ENCODE measurements around the gene SBF2. TPM values are rescaled to one million over a fixed set of nuclear protein-coding genes. Genes with fewer than 3 reads are reported as not detected.
"Not testable (repeated sequence)": the region's sequence is repeated elsewhere in the genome, so short reads cannot be mapped to it uniquely, and the experiment has no call there.

SBF2 gene
- polyA plus RNA-seq, 2 donors: 8.5 to 12.1 TPM

DNA sequence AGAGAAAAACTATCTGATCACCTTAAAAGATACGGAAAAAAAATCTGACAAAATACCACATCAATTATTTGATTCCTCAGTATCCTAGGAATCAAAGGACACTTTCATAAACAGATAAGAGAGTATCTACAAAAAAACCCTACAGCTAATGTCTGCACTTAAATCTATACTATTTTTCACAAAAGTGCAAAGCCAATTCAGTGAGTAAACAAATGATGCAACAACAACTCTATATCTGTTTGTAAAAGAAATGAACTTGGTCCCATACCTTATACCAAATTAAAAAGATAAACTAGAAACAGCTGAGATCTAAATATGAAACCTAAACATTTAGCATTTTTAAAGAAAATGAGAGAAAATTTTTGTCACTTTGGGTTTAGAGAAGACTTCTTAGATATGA is 366.3 kb downstream of the SBF2 start:
- 96 to 99% methylated on average over 1 of the region's 1 CpG for WGBS, 2 donors
- Histone ChIP-seq H3K36me3 (ENCODE audit: control insufficient read depth in 2 of 2, insufficient read depth in 2 of 2, low read length in 1 of 2) (no peaks in the 10 kb centered on the region), H3K4me1 (ENCODE audit: control insufficient read depth in 2 of 2, insufficient read depth in 2 of 2, low read length in 1 of 2) (no peaks in the 10 kb centered on the region), H3K4me3 (ENCODE audit: low read depth in 1 of 2, low read length in 2 of 2) (no peak overlapping the region), H3K27ac (ENCODE audit: low read depth in 2 of 2, low read length in 1 of 2) (no peak overlapping the region), H3K27me3 (ENCODE audit: control insufficient read depth in 1 of 2, insufficient read depth in 2 of 2, low read length in 2 of 2) (no peaks in the 10 kb centered on the region), H3K9me3 (ENCODE audit: control insufficient read depth in 2 of 2, insufficient read depth in 1 of 2, low read depth in 1 of 2, low read length in 1 of 2) (no peaks in the 10 kb centered on the region)

DNA sequence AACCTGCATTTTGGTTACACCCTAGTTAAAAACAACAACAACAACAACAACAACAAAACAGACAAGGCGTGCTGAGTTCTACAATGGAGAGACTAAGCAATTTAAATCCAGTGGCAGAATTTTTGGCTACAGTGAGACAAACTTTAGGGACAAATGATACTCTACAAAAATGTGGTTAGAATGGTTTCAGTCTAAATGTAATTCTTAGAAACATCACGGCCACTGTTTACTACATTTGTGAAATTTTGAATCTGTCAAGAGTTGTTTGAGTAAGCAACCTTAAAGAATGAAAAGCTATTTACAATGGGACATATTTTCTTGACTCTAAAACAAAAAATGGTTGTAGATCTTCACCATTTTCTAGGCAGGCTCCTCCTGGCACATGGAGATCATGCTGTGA is 370.7 kb downstream of the SBF2 start:
- H3K9me3 ChIP-seq (ENCODE audit: control insufficient read depth in 2 of 2, insufficient read depth in 1 of 2, low read depth in 1 of 2, low read length in 1 of 2): no peaks in the 10 kb centered on the region
- H3K36me3 ChIP-seq (ENCODE audit: control insufficient read depth in 2 of 2, insufficient read depth in 2 of 2, low read length in 1 of 2): no peaks in the 10 kb centered on the region
- H3K27ac ChIP-seq (ENCODE audit: low read depth in 2 of 2, low read length in 1 of 2): no peak overlapping the region
- H3K27me3 ChIP-seq (ENCODE audit: control insufficient read depth in 1 of 2, insufficient read depth in 2 of 2, low read length in 2 of 2): no peaks in the 10 kb centered on the region
- no peaks in the 10 kb centered on the region for H3K4me1 ChIP-seq (ENCODE audit: control insufficient read depth in 2 of 2, insufficient read depth in 2 of 2, low read length in 1 of 2)
- 76 to 79% methylated on average over 2 of the region's 2 CpGs for WGBS, 2 donors
- H3K4me3 ChIP-seq (ENCODE audit: low read depth in 1 of 2, low read length in 2 of 2): no peak overlapping the region

DNA sequence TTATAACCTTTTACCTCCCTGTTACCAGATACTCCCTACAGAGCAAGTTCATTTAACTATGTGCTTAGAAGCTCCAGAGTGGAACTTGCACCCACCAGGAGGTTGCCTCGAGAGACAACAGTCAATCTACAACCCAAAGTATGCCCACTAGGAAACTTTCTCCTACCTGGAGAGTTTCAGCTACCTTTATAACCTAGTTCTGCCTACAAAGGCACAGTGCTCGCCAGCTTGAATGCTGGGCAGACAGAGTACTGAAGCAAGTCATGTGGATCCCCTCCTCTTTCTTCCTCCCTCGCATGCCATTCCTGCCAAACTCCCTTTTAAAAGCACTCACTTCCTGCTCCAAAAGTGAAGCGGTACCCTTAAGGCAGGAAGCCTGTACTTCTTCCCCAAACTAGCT is 371.2 kb downstream of the SBF2 start:
- Histone ChIP-seq H3K36me3 (ENCODE audit: control insufficient read depth in 2 of 2, insufficient read depth in 2 of 2, low read length in 1 of 2) (no peaks in the 10 kb centered on the region), H3K9me3 (ENCODE audit: control insufficient read depth in 2 of 2, insufficient read depth in 1 of 2, low read depth in 1 of 2, low read length in 1 of 2) (no peaks in the 10 kb centered on the region), H3K27ac (ENCODE audit: low read depth in 2 of 2, low read length in 1 of 2) (no peak overlapping the region), H3K27me3 (ENCODE audit: control insufficient read depth in 1 of 2, insufficient read depth in 2 of 2, low read length in 2 of 2) (no peaks in the 10 kb centered on the region), H3K4me1 (ENCODE audit: control insufficient read depth in 2 of 2, insufficient read depth in 2 of 2, low read length in 1 of 2) (no peaks in the 10 kb centered on the region), H3K4me3 (ENCODE audit: low read depth in 1 of 2, low read length in 2 of 2) (no peak overlapping the region)
- WGBS, 2 donors: 53 to 55% methylated on average over 4 of the region's 4 CpGs

DNA sequence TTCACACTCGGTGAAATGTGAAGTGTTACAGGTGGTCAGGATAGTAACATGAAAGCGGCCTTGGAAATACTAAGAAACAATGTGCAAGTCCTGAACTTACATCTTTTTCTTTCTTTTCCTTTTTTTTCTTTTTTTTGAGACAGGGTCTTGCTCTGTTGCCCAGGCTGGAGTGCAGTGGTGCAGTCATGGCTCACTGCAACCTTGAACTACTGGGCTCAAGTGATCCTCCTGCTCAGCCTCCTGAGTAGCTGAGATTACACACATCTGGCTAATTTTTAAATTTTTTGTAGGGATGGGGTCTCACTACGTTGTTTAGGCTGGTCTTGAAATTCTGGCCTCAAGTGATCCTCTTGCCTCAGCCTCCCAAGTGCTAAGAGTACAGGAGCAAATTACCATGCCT is 377.5 kb downstream of the SBF2 start:
- H3K36me3 ChIP-seq (ENCODE audit: control insufficient read depth in 2 of 2, insufficient read depth in 2 of 2, low read length in 1 of 2): no peaks in the 10 kb centered on the region
- H3K4me3 ChIP-seq (ENCODE audit: low read depth in 1 of 2, low read length in 2 of 2): no peak overlapping the region
- WGBS, 2 donors: 91 to 96% methylated on average over 3 of the region's 3 CpGs
- no peaks in the 10 kb centered on the region for H3K9me3 ChIP-seq (ENCODE audit: control insufficient read depth in 2 of 2, insufficient read depth in 1 of 2, low read depth in 1 of 2, low read length in 1 of 2)
- H3K27ac ChIP-seq (ENCODE audit: low read depth in 2 of 2, low read length in 1 of 2): no peak overlapping the region
- H3K4me1 ChIP-seq (ENCODE audit: control insufficient read depth in 2 of 2, insufficient read depth in 2 of 2, low read length in 1 of 2): no peaks in the 10 kb centered on the region
- H3K27me3 ChIP-seq (ENCODE audit: control insufficient read depth in 1 of 2, insufficient read depth in 2 of 2, low read length in 2 of 2): no peaks in the 10 kb centered on the region

DNA sequence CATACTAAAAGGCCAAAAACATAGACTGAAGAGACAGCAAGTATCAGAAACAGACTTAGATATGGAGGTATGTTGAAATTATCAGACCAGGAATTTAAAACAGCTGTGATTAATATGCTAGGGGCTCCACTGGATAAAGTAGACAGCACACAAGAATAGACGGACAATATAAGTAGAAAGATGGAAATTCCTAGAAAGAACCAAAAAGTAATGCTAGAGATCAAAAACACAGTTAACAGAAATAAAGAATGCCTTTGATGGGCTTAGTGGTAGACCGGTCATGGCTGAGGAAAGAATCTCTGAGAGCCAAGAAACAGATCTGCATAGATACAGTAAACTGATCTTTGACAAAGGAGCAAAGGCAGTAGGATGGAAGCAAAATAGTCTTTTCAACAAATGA is 380.0 kb downstream of the SBF2 start:
- no peak overlapping the region for H3K27ac ChIP-seq (ENCODE audit: low read depth in 2 of 2, low read length in 1 of 2)
- no peaks in the 10 kb centered on the region for H3K27me3 ChIP-seq (ENCODE audit: control insufficient read depth in 1 of 2, insufficient read depth in 2 of 2, low read length in 2 of 2)
- H3K4me1 ChIP-seq (ENCODE audit: control insufficient read depth in 2 of 2, insufficient read depth in 2 of 2, low read length in 1 of 2): no peaks in the 10 kb centered on the region
- WGBS, 2 donors: 58 to 84% methylated on average over 2 of the region's 2 CpGs
- H3K36me3 ChIP-seq (ENCODE audit: control insufficient read depth in 2 of 2, insufficient read depth in 2 of 2, low read length in 1 of 2): no peaks in the 10 kb centered on the region
- H3K9me3 ChIP-seq (ENCODE audit: control insufficient read depth in 2 of 2, insufficient read depth in 1 of 2, low read depth in 1 of 2, low read length in 1 of 2): no peaks in the 10 kb centered on the region
- H3K4me3 ChIP-seq (ENCODE audit: low read depth in 1 of 2, low read length in 2 of 2): no peak overlapping the region

DNA sequence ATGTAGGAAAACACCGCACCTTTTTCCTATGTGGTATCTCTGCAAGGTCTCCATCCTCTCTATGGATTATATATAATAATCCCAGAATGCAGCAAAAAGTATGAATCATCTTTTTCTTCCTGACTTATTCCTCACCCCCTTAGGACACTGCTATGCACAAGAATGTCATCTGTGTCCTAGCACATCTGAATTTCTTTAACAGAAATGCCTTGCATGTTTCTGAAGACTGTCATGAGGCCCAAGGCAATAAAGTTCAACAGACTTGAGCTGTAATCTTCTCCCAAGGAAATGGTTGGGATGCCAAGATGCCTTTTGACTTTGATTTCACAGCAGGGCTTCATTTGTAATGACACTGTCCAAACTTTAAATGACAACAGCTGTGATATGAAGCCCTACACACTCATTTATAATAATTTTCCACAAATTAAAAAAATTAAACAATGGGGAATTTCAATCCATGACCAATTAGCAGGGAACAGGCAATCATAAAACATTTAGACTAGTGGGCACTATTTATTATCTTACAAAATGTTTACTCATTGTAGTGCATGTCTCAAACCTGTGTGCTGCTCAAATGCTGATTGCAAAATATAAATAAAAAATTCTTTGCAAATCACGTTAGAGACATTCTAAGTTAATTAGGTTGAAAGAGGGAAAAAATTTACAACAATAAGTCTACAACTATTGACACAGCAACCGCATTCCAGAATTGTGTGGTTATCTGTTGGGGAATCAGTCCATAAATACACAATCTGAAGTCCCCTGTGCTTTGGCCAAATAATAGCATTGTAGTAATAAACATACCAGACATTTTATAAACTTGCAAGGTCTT is 387.8 kb downstream of the SBF2 start:
- WGBS, 2 donors: 64 to 72% methylated on average over 3 of the region's 3 CpGs
- H3K27ac ChIP-seq (ENCODE audit: low read depth in 2 of 2, low read length in 1 of 2): no peak overlapping the region

DNA sequence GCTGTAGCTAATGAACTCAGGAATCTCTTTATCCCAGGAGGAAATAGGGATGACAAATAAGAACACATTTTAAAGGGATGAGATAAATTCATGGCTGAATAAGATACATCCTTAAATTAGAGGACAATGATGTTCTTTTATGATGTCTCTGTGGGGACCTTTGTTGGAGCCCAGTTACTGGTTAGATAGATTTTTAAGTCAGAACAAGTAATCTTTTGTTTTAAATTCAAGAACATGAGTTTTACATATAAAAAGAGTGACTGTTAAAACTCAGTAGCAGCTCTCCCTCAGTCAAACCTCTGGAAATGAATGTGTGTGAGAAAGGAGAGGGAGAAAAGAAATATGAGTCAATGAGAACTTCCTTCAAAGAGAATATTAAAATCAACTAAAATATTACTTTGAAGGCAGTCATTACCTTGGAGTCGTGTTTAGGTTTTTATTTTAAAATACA is 388.5 kb downstream of the SBF2 start:
- no peak overlapping the region for H3K27ac ChIP-seq (ENCODE audit: low read depth in 2 of 2, low read length in 1 of 2)
- no peaks in the 10 kb centered on the region for H3K4me1 ChIP-seq (ENCODE audit: control insufficient read depth in 2 of 2, insufficient read depth in 2 of 2, low read length in 1 of 2)
- no peaks in the 10 kb centered on the region for H3K9me3 ChIP-seq (ENCODE audit: control insufficient read depth in 2 of 2, insufficient read depth in 1 of 2, low read depth in 1 of 2, low read length in 1 of 2)
- 50 to 71% methylated on average over 1 of the region's 1 CpG for WGBS, 2 donors
- H3K27me3 ChIP-seq (ENCODE audit: control insufficient read depth in 1 of 2, insufficient read depth in 2 of 2, low read length in 2 of 2): no peaks in the 10 kb centered on the region
- H3K4me3 ChIP-seq (ENCODE audit: low read depth in 1 of 2, low read length in 2 of 2): no peak overlapping the region
- no peaks in the 10 kb centered on the region for H3K36me3 ChIP-seq (ENCODE audit: control insufficient read depth in 2 of 2, insufficient read depth in 2 of 2, low read length in 1 of 2)

More for the DNA sequence above, 387.8 kb downstream of the SBF2 start:
- no peaks in the 10 kb centered on the region for H3K36me3 ChIP-seq (ENCODE audit: control insufficient read depth in 2 of 2, insufficient read depth in 2 of 2, low read length in 1 of 2)
- H3K4me3 ChIP-seq (ENCODE audit: low read depth in 1 of 2, low read length in 2 of 2): no peak overlapping the region
- H3K27me3 ChIP-seq (ENCODE audit: control insufficient read depth in 1 of 2, insufficient read depth in 2 of 2, low read length in 2 of 2): no peaks in the 10 kb centered on the region
- H3K4me1 ChIP-seq (ENCODE audit: control insufficient read depth in 2 of 2, insufficient read depth in 2 of 2, low read length in 1 of 2): no peaks in the 10 kb centered on the region
- H3K9me3 ChIP-seq (ENCODE audit: control insufficient read depth in 2 of 2, insufficient read depth in 1 of 2, low read depth in 1 of 2, low read length in 1 of 2): no peaks in the 10 kb centered on the region

DNA sequence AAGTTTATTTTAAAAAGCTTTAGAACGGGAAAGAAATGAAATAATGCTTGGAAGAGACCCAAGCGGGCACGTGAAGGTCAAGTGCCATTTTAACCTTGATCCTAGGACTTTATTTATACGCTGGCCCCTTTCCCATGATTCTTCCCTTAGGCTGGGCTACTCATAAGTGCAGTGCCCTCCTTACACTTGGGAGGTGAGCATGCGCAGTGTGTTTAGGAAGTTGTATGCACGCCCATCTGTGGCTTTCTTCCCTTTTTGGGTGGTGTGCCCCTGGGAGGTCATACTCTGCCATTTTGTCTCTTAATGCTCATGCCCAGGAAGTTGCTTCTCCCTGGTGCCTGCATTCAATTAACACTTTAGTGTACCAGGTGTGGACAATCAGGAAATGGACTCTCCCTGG is 390.4 kb downstream of the SBF2 start:
- Histone ChIP-seq H3K27me3 (ENCODE audit: control insufficient read depth in 1 of 2, insufficient read depth in 2 of 2, low read length in 2 of 2) (no peaks in the 10 kb centered on the region), H3K36me3 (ENCODE audit: control insufficient read depth in 2 of 2, insufficient read depth in 2 of 2, low read length in 1 of 2) (no peaks in the 10 kb centered on the region)
- WGBS, 2 donors: 85 to 87% methylated on average over 6 of the region's 6 CpGs

DNA sequence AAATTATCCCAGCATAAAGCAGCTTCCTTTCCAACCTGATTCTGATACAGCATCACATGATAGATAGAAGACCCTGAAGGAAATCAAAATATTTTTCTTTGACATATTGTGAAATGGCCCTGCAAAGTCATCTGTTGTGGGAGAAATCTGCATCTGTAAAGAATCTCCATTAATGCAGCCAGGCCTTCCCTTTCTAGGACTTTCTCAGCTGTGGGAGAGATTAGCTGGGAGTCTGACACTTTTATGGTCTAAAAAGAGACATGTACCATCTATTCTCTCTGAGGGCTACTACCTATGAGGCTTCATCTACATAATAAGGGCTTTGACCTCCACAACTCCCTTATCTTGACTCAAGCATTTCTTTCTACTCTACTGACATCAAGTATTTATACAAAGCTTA is 392.1 kb downstream of the SBF2 start:
- Histone ChIP-seq H3K4me3 (ENCODE audit: low read depth in 1 of 2, low read length in 2 of 2) (no peak overlapping the region), H3K27me3 (ENCODE audit: control insufficient read depth in 1 of 2, insufficient read depth in 2 of 2, low read length in 2 of 2) (no peaks in the 10 kb centered on the region), H3K36me3 (ENCODE audit: control insufficient read depth in 2 of 2, insufficient read depth in 2 of 2, low read length in 1 of 2) (no peaks in the 10 kb centered on the region), H3K27ac (ENCODE audit: low read depth in 2 of 2, low read length in 1 of 2) (no peak overlapping the region), H3K4me1 (ENCODE audit: control insufficient read depth in 2 of 2, insufficient read depth in 2 of 2, low read length in 1 of 2) (no peaks in the 10 kb centered on the region), H3K9me3 (ENCODE audit: control insufficient read depth in 2 of 2, insufficient read depth in 1 of 2, low read depth in 1 of 2, low read length in 1 of 2) (no peaks in the 10 kb centered on the region)

More for the DNA sequence above, 390.4 kb downstream of the SBF2 start:
- no peaks in the 10 kb centered on the region for H3K9me3 ChIP-seq (ENCODE audit: control insufficient read depth in 2 of 2, insufficient read depth in 1 of 2, low read depth in 1 of 2, low read length in 1 of 2)
- no peaks in the 10 kb centered on the region for H3K4me1 ChIP-seq (ENCODE audit: control insufficient read depth in 2 of 2, insufficient read depth in 2 of 2, low read length in 1 of 2)
- H3K27ac ChIP-seq (ENCODE audit: low read depth in 2 of 2, low read length in 1 of 2): no peak overlapping the region
- no peak overlapping the region for H3K4me3 ChIP-seq (ENCODE audit: low read depth in 1 of 2, low read length in 2 of 2)

DNA sequence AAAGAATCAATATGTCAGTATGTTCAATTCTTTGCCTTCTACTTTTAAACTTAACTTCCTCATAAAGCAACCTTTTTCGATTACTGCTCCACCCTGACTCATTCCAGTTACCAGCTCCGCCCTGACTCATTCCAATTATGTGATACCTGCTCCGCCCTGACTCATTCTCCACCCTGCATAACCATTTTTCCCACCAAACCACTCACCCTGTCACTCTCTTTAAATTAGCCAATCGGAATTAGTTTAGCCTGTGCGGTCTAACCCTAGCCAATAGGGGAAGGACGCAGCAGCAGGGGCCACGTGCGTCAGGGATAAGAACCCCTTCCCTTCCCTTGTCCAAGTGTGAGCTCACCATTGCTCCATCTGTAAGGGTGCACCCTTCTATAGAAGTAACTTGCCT is 393.8 kb downstream of the SBF2 start:
- H3K9me3 ChIP-seq (ENCODE audit: control insufficient read depth in 2 of 2, insufficient read depth in 1 of 2, low read depth in 1 of 2, low read length in 1 of 2); H3K4me3 ChIP-seq (ENCODE audit: low read depth in 1 of 2, low read length in 2 of 2); H3K27me3 ChIP-seq (ENCODE audit: control insufficient read depth in 1 of 2, insufficient read depth in 2 of 2, low read length in 2 of 2); H3K36me3 ChIP-seq (ENCODE audit: control insufficient read depth in 2 of 2, insufficient read depth in 2 of 2, low read length in 1 of 2); H3K4me1 ChIP-seq (ENCODE audit: control insufficient read depth in 2 of 2, insufficient read depth in 2 of 2, low read length in 1 of 2); H3K27ac ChIP-seq (ENCODE audit: low read depth in 2 of 2, low read length in 1 of 2): not testable (repeated sequence)
- 83 to 85% methylated on average over 8 of the region's 8 CpGs for WGBS, 2 donors
